Measurements from ENCODE around the gene COX18.
A peak's percentile ranks its signal among the peaks of the same experiment; 100 is the strongest.

The COX18 gene

GRCh38 chr4:73069338-73070073, at the start of gene COX18:
Gene COX18 (minus strand): TSS chr4:73069716. CDS start chr4:73069649, 67 bp downstream.
- peaks cover 11 to 33% of the 10 kb centered on the region in 2 donors for H3K4me1 Mint-ChIP-seq
- peaks cover 10 to 14% of the 10 kb centered on the region in 2 donors for H3K36me3 Mint-ChIP-seq
- peak; percentile 85 to 86 for ATAC-seq (replicated peaks)

GRCh38 chr4:73109493-73109892, 40.0 kb upstream of the COX18 start:
- DNase-seq (no peak), ATAC-seq (replicated peaks) (no peak)
- Mint-ChIP-seq H3K4me3 (no peak overlapping the region), H3K9me3 (no peaks in the 10 kb centered on the region), H3K36me3 (peaks cover 21 to 34% of the 10 kb centered on the region in 2 donors), H3K27ac (no peak overlapping the region), H3K4me1 (peaks cover 2 to 10% of the 10 kb centered on the region in 2 donors), H3K27me3 (no peaks in the 10 kb centered on the region)

More at GRCh38 chr4:73069338-73070073, at the start of gene COX18:
- Mint-ChIP-seq H3K27ac (peak within 1 kb of the TSS; percentile 93), H3K4me3 (peak within 1 kb of the TSS; percentile 81 to 83), H3K27me3 (no peaks in the 10 kb centered on the region), H3K9me3 (no peaks in the 10 kb centered on the region)
- DNase-seq: peak; percentile 97

GRCh38 chr4:73104695-73105094, 35.2 kb upstream of the COX18 start:
- Mint-ChIP-seq H3K27ac (peak overlapping the region; percentile 34), H3K4me1 (peaks cover 3 to 5% of the 10 kb centered on the region in 2 donors), H3K9me3 (no peaks in the 10 kb centered on the region), H3K36me3 (peaks cover 27 to 36% of the 10 kb centered on the region in 2 donors), H3K27me3 (no peaks in the 10 kb centered on the region), H3K4me3 (no peak overlapping the region)
- ATAC-seq (replicated peaks) (no peak), DNase-seq (no peak)

- Mint-ChIP-seq H3K4me1 (peaks cover 5 to 7% of the 10 kb centered on the region in 2 donors), H3K27me3 (no peaks in the 10 kb centered on the region), H3K27ac (no peak overlapping the region), H3K9me3 (no peaks in the 10 kb centered on the region), H3K4me3 (no peak overlapping the region), H3K36me3 (peaks cover 35 to 44% of the 10 kb centered on the region in 2 donors)
- DNase-seq (no peak), ATAC-seq (replicated peaks) (peak in 1 of 2 donors; percentile 18)
These were observed 34.4 kb upstream of the COX18 start for GRCh38 chr4:73103799-73104503.

GRCh38 chr4:73099143-73099542, 29.6 kb upstream of the COX18 start:
- ATAC-seq (replicated peaks): no peak
- peaks cover 29 to 38% of the 10 kb centered on the region in 2 donors for H3K36me3 Mint-ChIP-seq

GRCh38 chr4:73098713-73099112, 29.2 kb upstream of the COX18 start:
- Mint-ChIP-seq H3K4me3 (no peak overlapping the region), H3K9me3 (no peaks in the 10 kb centered on the region), H3K27me3 (no peaks in the 10 kb centered on the region), H3K27ac (peak overlapping the region; percentile 65), H3K36me3 (peaks cover 27 to 36% of the 10 kb centered on the region in 2 donors), H3K4me1 (peaks cover 0 to 5% of the 10 kb centered on the region in 2 donors)
- DNase-seq: no peak
- ATAC-seq (replicated peaks): no peak

More at GRCh38 chr4:73099143-73099542, 29.6 kb upstream of the COX18 start:
- Mint-ChIP-seq H3K9me3 (no peaks in the 10 kb centered on the region), H3K27ac (peak overlapping the region; percentile 75), H3K4me1 (peaks cover 2 to 6% of the 10 kb centered on the region in 2 donors), H3K4me3 (peak overlapping the region in 1 of 2 donors; percentile 1), H3K27me3 (no peaks in the 10 kb centered on the region)
- DNase-seq: no peak

GRCh38 chr4:73098016-73098415, 28.5 kb upstream of the COX18 start:
- peaks cover 0 to 5% of the 10 kb centered on the region in 2 donors for H3K4me1 Mint-ChIP-seq
- H3K27me3 Mint-ChIP-seq: no peaks in the 10 kb centered on the region
- H3K4me3 Mint-ChIP-seq: no peak overlapping the region
- peaks cover 27 to 36% of the 10 kb centered on the region in 2 donors for H3K36me3 Mint-ChIP-seq
- no peaks in the 10 kb centered on the region for H3K9me3 Mint-ChIP-seq
- DNase-seq: no peak
- H3K27ac Mint-ChIP-seq: peak overlapping the region; percentile 65
- ATAC-seq (replicated peaks): no peak

GRCh38 chr4:73092868-73093267, 23.4 kb upstream of the COX18 start:
- Mint-ChIP-seq H3K4me3 (no peak overlapping the region), H3K9me3 (no peaks in the 10 kb centered on the region), H3K36me3 (peaks cover 19 to 22% of the 10 kb centered on the region in 2 donors), H3K27ac (no peak overlapping the region), H3K4me1 (peaks cover under 1 to 12% of the 10 kb centered on the region in 2 donors), H3K27me3 (no peaks in the 10 kb centered on the region)
- DNase-seq: no peak
- peak in 1 of 2 donors; percentile 62 for ATAC-seq (replicated peaks)

GRCh38 chr4:73090738-73091137, 21.2 kb upstream of the COX18 start:
- Mint-ChIP-seq H3K36me3 (peaks cover 21 to 25% of the 10 kb centered on the region in 2 donors), H3K9me3 (no peaks in the 10 kb centered on the region), H3K27ac (peak overlapping the region; percentile 78)

GRCh38 chr4:73087871-73088270, 18.4 kb upstream of the COX18 start:
- Mint-ChIP-seq H3K36me3 (peaks cover 23 to 36% of the 10 kb centered on the region in 2 donors), H3K27me3 (no peaks in the 10 kb centered on the region), H3K4me1 (peaks cover 6 to 15% of the 10 kb centered on the region in 2 donors), H3K27ac (no peak overlapping the region), H3K4me3 (no peak overlapping the region), H3K9me3 (no peaks in the 10 kb centered on the region)
- no peak for ATAC-seq (replicated peaks)
- no peak for DNase-seq

More at GRCh38 chr4:73090738-73091137, 21.2 kb upstream of the COX18 start:
- no peak overlapping the region for H3K4me3 Mint-ChIP-seq
- ATAC-seq (replicated peaks) (no peak), DNase-seq (no peak)
- H3K27me3 Mint-ChIP-seq: no peaks in the 10 kb centered on the region
- peaks cover 6 to 15% of the 10 kb centered on the region in 2 donors for H3K4me1 Mint-ChIP-seq

- DNase-seq: no peak
- H3K36me3 Mint-ChIP-seq: peaks cover 20 to 39% of the 10 kb centered on the region in 2 donors
- ATAC-seq (replicated peaks): no peak
- no peak overlapping the region for H3K27ac Mint-ChIP-seq
- no peaks in the 10 kb centered on the region for H3K9me3 Mint-ChIP-seq
- H3K27me3 Mint-ChIP-seq: no peaks in the 10 kb centered on the region
- peaks cover 6 to 10% of the 10 kb centered on the region in 2 donors for H3K4me1 Mint-ChIP-seq
- no peak overlapping the region for H3K4me3 Mint-ChIP-seq
These were observed 16.8 kb upstream of the COX18 start for GRCh38 chr4:73086095-73086868.

- Mint-ChIP-seq H3K36me3 (peaks cover 26 to 48% of the 10 kb centered on the region in 2 donors), H3K27ac (no peak overlapping the region), H3K27me3 (no peaks in the 10 kb centered on the region), H3K4me1 (peaks cover 3 to 11% of the 10 kb centered on the region in 2 donors), H3K9me3 (no peaks in the 10 kb centered on the region), H3K4me3 (peak overlapping the region in 1 of 2 donors; percentile 32)
- DNase-seq (no peak), ATAC-seq (replicated peaks) (no peak)
These were observed 11.3 kb upstream of the COX18 start for GRCh38 chr4:73080789-73081188.

GRCh38 chr4:73075832-73076231, 6.3 kb upstream of the COX18 start:
- Mint-ChIP-seq H3K4me1 (peaks cover under 1 to 7% of the 10 kb centered on the region in 2 donors), H3K36me3 (peaks cover 21 to 33% of the 10 kb centered on the region in 2 donors), H3K9me3 (no peaks in the 10 kb centered on the region), H3K27me3 (no peaks in the 10 kb centered on the region), H3K27ac (no peak overlapping the region), H3K4me3 (no peak overlapping the region)
- no peak for ATAC-seq (replicated peaks)
- no peak for DNase-seq

- Mint-ChIP-seq H3K4me3 (peak overlapping the region; percentile 81 to 83), H3K27ac (peak overlapping the region; percentile 93), H3K9me3 (no peaks in the 10 kb centered on the region), H3K4me1 (peaks cover 11 to 33% of the 10 kb centered on the region in 2 donors), H3K27me3 (no peaks in the 10 kb centered on the region), H3K36me3 (peaks cover 9 to 12% of the 10 kb centered on the region in 2 donors)
- no peak for DNase-seq
- ATAC-seq (replicated peaks): peak; percentile 11 to 13
These were observed 516 bp upstream of the COX18 start for GRCh38 chr4:73070074-73070390.

Measured in stimulated activated naive B cell treated with anti-CD40 and anti-IgM and Interleukin-4, amounts not matched to agents 10 μg/mL and 1 μg/mL and 100 μg/mL, for 72 hours (primary cell).